Measurements from ENCODE around the gene FAM3C.

FAM3C gene

GRCh38 chr7:121371883-121372282 is 24.2 kb downstream of the FAM3C start:
- peak overlapping the region; percentile 6; the same call in 1 of the 2 replicates for H3K4me3 ChIP-seq (ENCODE audit: low read length)
- no peak for DNase-seq
- H3K27ac ChIP-seq (ENCODE audit: low read length), result peak overlapping the region; percentile 85; the same call in 1 of the 2 replicates
- peaks cover 62% of the 10 kb centered on the region for H3K79me2 ChIP-seq (ENCODE audit: low read length)
- H3K27me3 ChIP-seq (replicated peaks; ENCODE audit: insufficient read depth, low read length), result no peaks in the 10 kb centered on the region
- no peaks in the 10 kb centered on the region for H3K9me2 ChIP-seq (replicated peaks; ENCODE audit: insufficient read depth, low read length)
- H2AFZ ChIP-seq (ENCODE audit: low read length), result no peak overlapping the region
- H3K4me1 ChIP-seq (ENCODE audit: low read length), result peaks cover 52% of the 10 kb centered on the region
- H4K20me1 ChIP-seq (ENCODE audit: insufficient read depth, low read length), result no peaks in the 10 kb centered on the region
- no peaks in the 10 kb centered on the region for H3K9me3 ChIP-seq (replicated peaks; ENCODE audit: insufficient read depth, low read length)
- no peak for TF ChIP-seq EZH2 (optimal IDR thresholded peaks at IDR 0.05; ENCODE audit: low read depth, low read length)
- TF ChIP-seq CTCF (IDR thresholded peaks at IDR 0.05; ENCODE audit: low read length), result no peak
- no peak for TF ChIP-seq EZH2phosphoT487 (IDR thresholded peaks at IDR 0.05; ENCODE audit: low read length)
- peak overlapping the region; percentile 91 for H3K4me2 ChIP-seq (ENCODE audit: low read depth, low read length)
- no peak overlapping the region for H3K9ac ChIP-seq (ENCODE audit: low read length)
- peaks cover 39% of the 10 kb centered on the region for H3F3A ChIP-seq (ENCODE audit: insufficient read depth, low read length)
- peaks cover 11% of the 10 kb centered on the region for H3K36me3 ChIP-seq (replicated peaks; ENCODE audit: insufficient read depth, low read length)

- Histone ChIP-seq H3K79me2 (ENCODE audit: low read length) (peaks cover 66% of the 10 kb centered on the region), H3K36me3 (replicated peaks; ENCODE audit: insufficient read depth, low read length) (peaks cover 6% of the 10 kb centered on the region), H3K27me3 (replicated peaks; ENCODE audit: insufficient read depth, low read length) (no peaks in the 10 kb centered on the region), H3K9me3 (replicated peaks; ENCODE audit: insufficient read depth, low read length) (no peaks in the 10 kb centered on the region), H2AFZ (ENCODE audit: low read length) (no peak overlapping the region), H3K9me2 (replicated peaks; ENCODE audit: insufficient read depth, low read length) (no peaks in the 10 kb centered on the region), H3K9ac (ENCODE audit: low read length) (no peak overlapping the region), H3K4me2 (ENCODE audit: low read depth, low read length) (peak overlapping the region; percentile 91; the same call in 1 of the 2 replicates), H3K27ac (ENCODE audit: low read length) (peak overlapping the region; percentile 85; the same call in 1 of the 2 replicates), H3K4me3 (ENCODE audit: low read length) (no peak overlapping the region), H3F3A (ENCODE audit: insufficient read depth, low read length) (peaks cover 39% of the 10 kb centered on the region), H3K4me1 (ENCODE audit: low read length) (peaks cover 52% of the 10 kb centered on the region), H4K20me1 (ENCODE audit: insufficient read depth, low read length) (no peaks in the 10 kb centered on the region)
- TF ChIP-seq EZH2 (optimal IDR thresholded peaks at IDR 0.05; ENCODE audit: low read depth, low read length), result no peak
- DNase-seq, result no peak
Measured at GRCh38 chr7:121371367-121371766, 24.7 kb downstream of the FAM3C start.

GRCh38 chr7:121369462-121369861 is 26.6 kb downstream of the FAM3C start:
- H2AFZ ChIP-seq (ENCODE audit: low read length), result no peak overlapping the region
- H3K4me2 ChIP-seq (ENCODE audit: low read depth, low read length), result peak overlapping the region; percentile 10
- peaks cover 5% of the 10 kb centered on the region for H3K36me3 ChIP-seq (replicated peaks; ENCODE audit: insufficient read depth, low read length)
- H3K9me3 ChIP-seq (replicated peaks; ENCODE audit: insufficient read depth, low read length), result no peaks in the 10 kb centered on the region
- peaks cover 31% of the 10 kb centered on the region for H3F3A ChIP-seq (ENCODE audit: insufficient read depth, low read length)
- H3K4me3 ChIP-seq (ENCODE audit: low read length), result no peak overlapping the region
- H3K27me3 ChIP-seq (replicated peaks; ENCODE audit: insufficient read depth, low read length), result no peaks in the 10 kb centered on the region
- H3K4me1 ChIP-seq (ENCODE audit: low read length), result peaks cover 48% of the 10 kb centered on the region
- peak overlapping the region; percentile 26; the same call in 1 of the 2 replicates for H3K27ac ChIP-seq (ENCODE audit: low read length)
- no peak overlapping the region for H3K9ac ChIP-seq (ENCODE audit: low read length)
- peak; percentile 67 for DNase-seq
- no peaks in the 10 kb centered on the region for H4K20me1 ChIP-seq (ENCODE audit: insufficient read depth, low read length)
- peaks cover 75% of the 10 kb centered on the region for H3K79me2 ChIP-seq (ENCODE audit: low read length)
- TF ChIP-seq EZH2phosphoT487 (IDR thresholded peaks at IDR 0.05; ENCODE audit: low read length), result no peak
- no peak for TF ChIP-seq CTCF (IDR thresholded peaks at IDR 0.05; ENCODE audit: low read length)
- TF ChIP-seq EZH2 (optimal IDR thresholded peaks at IDR 0.05; ENCODE audit: low read depth, low read length), result no peak
- H3K9me2 ChIP-seq (replicated peaks; ENCODE audit: insufficient read depth, low read length), result no peaks in the 10 kb centered on the region

GRCh38 chr7:121366852-121367431 is 29.2 kb downstream of the FAM3C start:
- peaks cover 63% of the 10 kb centered on the region for H3K79me2 ChIP-seq (ENCODE audit: low read length)
- no peak overlapping the region for H2AFZ ChIP-seq (ENCODE audit: low read length)
- H3K9ac ChIP-seq (ENCODE audit: low read length), result no peak overlapping the region
- H3K4me2 ChIP-seq (ENCODE audit: low read depth, low read length), result no peak overlapping the region
- no peak overlapping the region for H3K4me3 ChIP-seq (ENCODE audit: low read length)
- H4K20me1 ChIP-seq (ENCODE audit: insufficient read depth, low read length), result no peaks in the 10 kb centered on the region
- H3K27me3 ChIP-seq (replicated peaks; ENCODE audit: insufficient read depth, low read length), result no peaks in the 10 kb centered on the region
- H3K4me1 ChIP-seq (ENCODE audit: low read length), result peaks cover 32% of the 10 kb centered on the region
- no peaks in the 10 kb centered on the region for H3K9me2 ChIP-seq (replicated peaks; ENCODE audit: insufficient read depth, low read length)
- no peak overlapping the region for H3K27ac ChIP-seq (ENCODE audit: low read length)
- H3F3A ChIP-seq (ENCODE audit: insufficient read depth, low read length), result peaks cover 15% of the 10 kb centered on the region
- peak; percentile 90 for TF ChIP-seq CTCF (IDR thresholded peaks at IDR 0.05; ENCODE audit: low read length)
- no peak for TF ChIP-seq EZH2 (optimal IDR thresholded peaks at IDR 0.05; ENCODE audit: low read depth, low read length)
- no peak for TF ChIP-seq EZH2phosphoT487 (IDR thresholded peaks at IDR 0.05; ENCODE audit: low read length)
- H3K36me3 ChIP-seq (replicated peaks; ENCODE audit: insufficient read depth, low read length), result peaks cover 5% of the 10 kb centered on the region
- H3K9me3 ChIP-seq (replicated peaks; ENCODE audit: insufficient read depth, low read length), result no peaks in the 10 kb centered on the region
- DNase-seq, result peak; percentile 45

Measured in MM.1S (cell line).